HepG2 (cell line): ENCODE data around the gene MICALL2. TPM values are rescaled to one million over a fixed set of nuclear protein-coding genes. Genes with fewer than 3 reads are reported as not detected.

Experiments
- AGO1 ChIP-seq: fragments of 200-400 bp; formaldehyde crosslinking; IDR thresholded peaks from 2 replicates; pipeline ENCODE4 v1.6.1; 2017; ENCODE audit warnings: mild to moderate bottlenecking, low read depth, low read length, moderate library complexity; ENCODE audit not compliant: poor library complexity, severe bottlenecking
- ATF1 ChIP-seq: IDR thresholded peaks from 2 replicates; pipeline ENCODE4 v1.6.1; 2016; ENCODE audit warnings: mild to moderate bottlenecking, control low read depth
- FLYWCH1 ChIP-seq: sonication (generic); formaldehyde crosslinking; IDR thresholded peaks from 2 replicates; pipeline ENCODE4 v1.8.1; 2023; ENCODE audit warnings: mild to moderate bottlenecking, missing genetic modification reagents
- GTF2F1 ChIP-seq: fragments of 150-350 bp; IDR thresholded peaks from 2 replicates; pipeline ENCODE4 v1.6.1; 2014; ENCODE audit warnings: low read length
- HMGXB4 ChIP-seq, 2 experiments: sonication (generic) in 1 of 2; formaldehyde crosslinking in 1 of 2; IDR thresholded peaks; 2 replicates each; pipeline versions ENCODE4 v1.4.0 to v1.6.1; 2018 to 2020; ENCODE audit warnings: missing genetic modification reagents in 2 of 2, borderline replicate concordance in 1 of 2, low read depth in 1 of 2, mild to moderate bottlenecking in 1 of 2, missing biosample characterization in 1 of 2
- MTA3 ChIP-seq: sonication (generic); formaldehyde crosslinking; IDR thresholded peaks from 2 replicates; pipeline ENCODE4 v1.4.0; 2020; ENCODE audit warnings: missing genetic modification reagents
- MTERF4 ChIP-seq: sonication (generic); formaldehyde crosslinking; IDR thresholded peaks from 2 replicates; pipeline ENCODE4 v1.8.0; 2023; ENCODE audit warnings: mild to moderate bottlenecking, missing genetic modification reagents
- NCOA5 ChIP-seq: sonication (generic); formaldehyde crosslinking; IDR thresholded peaks from 2 replicates; pipeline ENCODE4 v1.4.0; 2020; ENCODE audit warnings: missing genetic modification reagents
- NFIB ChIP-seq: sonication (generic); formaldehyde crosslinking; IDR thresholded peaks from 2 replicates; pipeline ENCODE4 v1.9.0; 2021; ENCODE audit warnings: missing genetic modification reagents, mild to moderate bottlenecking, borderline replicate concordance
- ONECUT2 ChIP-seq: sonication (generic); formaldehyde crosslinking; IDR thresholded peaks from 2 replicates; pipeline ENCODE4 v1.4.0; 2020; ENCODE audit warnings: missing genetic modification reagents
- PAWR ChIP-seq: sonication (generic); formaldehyde crosslinking; IDR thresholded peaks from 2 replicates; pipeline ENCODE4 v1.4.0; 2020; ENCODE audit warnings: missing genetic modification reagents, mild to moderate bottlenecking, borderline replicate concordance
- PHF8 ChIP-seq: sonication (generic); formaldehyde crosslinking; IDR thresholded peaks from 2 replicates; pipeline ENCODE4 v1.5.0; 2020; ENCODE audit warnings: missing genetic modification reagents
- RFX5 ChIP-seq: IDR thresholded peaks from 2 replicates; pipeline ENCODE4 v1.6.1; 2011; ENCODE audit warnings: low read depth, low read length, improper control_type of control experiment
- RFXANK ChIP-seq: IDR thresholded peaks from 2 replicates; pipeline ENCODE4 v1.6.1; 2016
- SP5 ChIP-seq: IDR thresholded peaks from 2 replicates; pipeline ENCODE4 v1.6.1; 2016; ENCODE audit warnings: low read depth, borderline replicate concordance
- SSRP1 ChIP-seq: IDR thresholded peaks from 2 replicates; pipeline ENCODE4 v1.6.1; 2016; ENCODE audit warnings: control low read depth
- TRIM24 ChIP-seq: sonication (generic); formaldehyde crosslinking; IDR thresholded peaks from 2 replicates; pipeline ENCODE4 v1.8.0; 2022; ENCODE audit warnings: mild to moderate bottlenecking, missing genetic modification reagents
- ZNF143 ChIP-seq: sonication (generic); formaldehyde crosslinking; IDR thresholded peaks from 2 replicates; pipeline ENCODE4 v1.4.0; 2020; ENCODE audit warnings: missing genetic modification reagents
- ZNF407 ChIP-seq: sonication (generic); formaldehyde crosslinking; IDR thresholded peaks from one replicate; pipeline ENCODE4 v1.5.1; 2020; ENCODE audit warnings: mild to moderate bottlenecking, missing genetic modification reagents; ENCODE audit errors: not compliant biosample characterization
- ZNF619 ChIP-seq: sonication (generic); formaldehyde crosslinking; IDR thresholded peaks from 2 replicates; pipeline ENCODE4 v1.4.0; 2020; ENCODE audit warnings: mild to moderate bottlenecking, missing genetic modification reagents
- ZNF709 ChIP-seq: sonication (generic); formaldehyde crosslinking; IDR thresholded peaks from 2 replicates; pipeline ENCODE4 v1.5.0; 2020; ENCODE audit warnings: mild to moderate bottlenecking, missing genetic modification reagents
- polyA plus RNA-seq, 8 experiments: library from polyadenylated mRNA; depleted of rRNA in 3 of 8; stranded (reverse) in 7 of 8; unstranded in 1 of 8; fragments of >200 nt; fragmentation: Illumina TruSeq in 4 of 8; extraction: Trizol in 4 of 8; gene quantifications; 2 replicates each; pipeline versions ENCODE4 v1.2.1 to v1.2.3, GENCODE V29; 2011 to 2016; ENCODE audit warnings: low read depth in 4 of 8, missing spikeins in 1 of 8, mixed read lengths in 1 of 8; ENCODE audit not compliant: insufficient read depth in 1 of 8
- total RNA-seq, 5 experiments: library from RNA; depleted of rRNA; stranded (reverse); fragments of >200 nt; fragmentation: Illumina TruSeq; extraction: Trizol; gene quantifications; 2 replicates each; pipeline ENCODE4 v1.2.3, GENCODE V29; 2016; ENCODE audit warnings: low read depth in 1 of 5

The MICALL2 gene
- total and polyA plus RNA-seq, 2 of the 13 experiments (the other 11 are each of a cell fraction or from before 2014, with no cell fraction given), result 5.8 to 12.4 TPM

GRCh38 chr7:1466524-1467271, 7.4 kb upstream of the MICALL2 start (continued):
- TF ChIP-seq ZNF407, result no peak
- peak; percentile 49 to 58; a peak in 3 of 4 replicates for TF ChIP-seq HMGXB4 (CRISPR knock-in tag; IDR thresholded peaks at IDR 0.05; ENCODE audit: borderline replicate concordance in 1 of 2, low read depth in 1 of 2)
- TF ChIP-seq PHF8 (CRISPR knock-in tag), result peak; percentile 56
- TF ChIP-seq MTA3 (CRISPR knock-in tag), result no peak
- peak; percentile 61; the same call in 1 of the 2 replicates for TF ChIP-seq ZNF619 (CRISPR knock-in tag)
- peak; percentile 55; the same call in 1 of the 2 replicates for TF ChIP-seq ZNF143 (CRISPR knock-in tag)
- no peak for TF ChIP-seq RFX5
- TF ChIP-seq ATF1 (CRISPR knock-in tag), result no peak
- no peak for TF ChIP-seq TRIM24 (CRISPR knock-in tag)
- no peak for TF ChIP-seq PAWR
- TF ChIP-seq NCOA5, result no peak
- TF ChIP-seq MTERF4 (CRISPR knock-in tag), result no peak
- TF ChIP-seq RFXANK (CRISPR knock-in tag), result no peak
- peak; percentile 75 for TF ChIP-seq AGO1
- TF ChIP-seq SP5 (CRISPR knock-in tag), result peak; percentile 88
- TF ChIP-seq ZNF709 (CRISPR knock-in tag), result no peak
- no peak for TF ChIP-seq SSRP1 (CRISPR knock-in tag)
- no peak; the same call in 1 of the 2 replicates for TF ChIP-seq ONECUT2 (CRISPR knock-in tag)
- no peak for TF ChIP-seq NFIB (CRISPR knock-in tag)
- TF ChIP-seq FLYWCH1 (CRISPR knock-in tag), result no peak
- TF ChIP-seq GTF2F1, result no peak
